ENCODE results near the gene ZSCAN23.
"Not testable (repeated sequence)": the region's sequence is repeated elsewhere in the genome, so short reads cannot be mapped to it uniquely, and the experiment has no call there.

The ZSCAN23 gene

DNA sequence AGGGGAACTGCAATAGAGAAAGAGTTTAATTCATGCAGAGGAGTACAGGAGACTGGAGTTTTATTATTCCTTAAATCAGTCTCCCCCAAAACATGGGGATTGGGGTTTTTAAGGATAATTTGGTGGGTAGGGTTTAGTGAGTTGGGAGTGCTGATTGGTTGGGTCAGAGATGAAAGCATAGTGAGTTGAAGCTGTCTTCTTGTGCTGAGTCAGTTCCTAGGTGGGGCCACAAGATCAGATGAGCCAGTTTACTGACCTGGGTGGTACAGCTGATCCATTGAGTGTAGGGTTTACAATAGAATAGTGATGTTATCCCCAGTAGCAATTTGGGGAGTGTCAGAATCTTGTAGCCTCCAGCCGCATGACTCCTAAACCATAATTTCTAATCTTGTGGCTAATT is 43.2 kb upstream of the ZSCAN23 start:
- in situ Hi-C loops (cut with MboI; ENCODE audit: low sequenced_read_pairs, unreplicated experiment): no loop called here
- TF ChIP-seq, protein P1, sequence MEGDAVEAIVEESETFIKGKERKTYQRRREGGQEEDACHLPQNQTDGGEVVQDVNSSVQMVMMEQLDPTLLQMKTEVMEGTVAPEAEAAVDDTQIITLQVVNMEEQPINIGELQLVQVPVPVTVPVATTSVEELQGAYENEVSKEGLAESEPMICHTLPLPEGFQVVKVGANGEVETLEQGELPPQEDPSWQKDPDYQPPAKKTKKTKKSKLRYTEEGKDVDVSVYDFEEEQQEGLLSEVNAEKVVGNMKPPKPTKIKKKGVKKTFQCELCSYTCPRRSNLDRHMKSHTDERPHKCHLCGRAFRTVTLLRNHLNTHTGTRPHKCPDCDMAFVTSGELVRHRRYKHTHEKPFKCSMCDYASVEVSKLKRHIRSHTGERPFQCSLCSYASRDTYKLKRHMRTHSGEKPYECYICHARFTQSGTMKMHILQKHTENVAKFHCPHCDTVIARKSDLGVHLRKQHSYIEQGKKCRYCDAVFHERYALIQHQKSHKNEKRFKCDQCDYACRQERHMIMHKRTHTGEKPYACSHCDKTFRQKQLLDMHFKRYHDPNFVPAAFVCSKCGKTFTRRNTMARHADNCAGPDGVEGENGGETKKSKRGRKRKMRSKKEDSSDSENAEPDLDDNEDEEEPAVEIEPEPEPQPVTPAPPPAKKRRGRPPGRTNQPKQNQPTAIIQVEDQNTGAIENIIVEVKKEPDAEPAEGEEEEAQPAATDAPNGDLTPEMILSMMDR (IDR thresholded peaks at IDR 0.05; ENCODE audit: borderline replicate concordance, control extremely low read depth, extremely low read depth, insufficient read depth, missing control alignments): no peak
- no peak for DNase-seq (ENCODE audit: low spot score)

DNA sequence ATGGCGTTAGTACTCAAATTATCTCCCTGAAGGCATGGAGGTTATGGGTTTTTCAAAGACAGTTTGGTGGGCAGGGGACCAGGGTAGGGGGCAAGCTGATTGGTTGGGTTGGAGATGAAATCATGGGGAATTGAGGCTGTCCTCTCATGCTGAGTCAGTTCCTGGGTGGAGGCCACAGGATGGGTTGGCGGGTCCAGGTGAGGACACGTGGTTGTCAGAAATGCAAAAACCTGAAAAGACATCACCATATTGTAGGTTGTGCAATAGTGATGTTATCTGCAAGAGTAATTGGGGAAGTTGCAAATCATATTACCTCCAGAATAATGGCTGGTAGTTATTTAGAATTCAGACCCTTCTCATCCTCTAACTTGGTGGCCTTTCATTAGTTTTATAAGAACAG is 42.2 kb upstream of the ZSCAN23 start:
- no peak for DNase-seq (ENCODE audit: low spot score)
- in situ Hi-C loops (cut with MboI; ENCODE audit: low sequenced_read_pairs, unreplicated experiment): no loop called here
- TF ChIP-seq, protein P1 (IDR thresholded peaks at IDR 0.05; ENCODE audit: borderline replicate concordance, control extremely low read depth, extremely low read depth, insufficient read depth, missing control alignments): no peak

DNA sequence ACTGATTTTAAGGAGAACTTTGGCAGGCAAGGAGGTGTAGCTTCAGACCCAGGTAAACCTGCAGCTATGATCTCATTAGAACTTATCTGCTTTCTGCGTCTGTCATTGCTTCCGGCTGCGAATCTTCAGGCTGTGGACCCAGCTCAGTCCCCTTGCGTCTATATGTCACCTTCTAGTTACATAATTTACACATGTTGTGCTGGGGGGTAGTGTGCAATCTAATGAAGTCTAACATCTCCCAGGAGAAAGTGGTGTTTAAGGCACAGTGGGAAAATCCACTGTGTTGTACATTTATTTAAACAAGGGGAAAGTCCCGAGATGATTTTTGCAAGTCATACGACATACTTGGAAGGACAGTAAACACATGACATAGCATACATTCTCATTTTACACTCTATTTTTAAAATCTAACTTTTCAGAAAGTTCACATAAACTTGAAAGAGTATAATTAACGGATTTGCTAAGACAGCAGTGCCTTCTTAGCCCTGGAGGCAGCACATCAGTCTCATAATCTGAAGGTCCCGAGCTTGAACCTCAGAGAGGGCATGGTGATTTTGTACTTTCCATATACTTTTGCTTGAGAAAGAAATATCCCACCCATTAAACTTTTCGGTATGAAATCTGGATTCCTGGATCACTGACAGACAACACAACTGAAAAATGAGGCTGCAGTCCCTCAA is 37.1 kb upstream of the ZSCAN23 start:
- in situ Hi-C loops (cut with MboI; ENCODE audit: low sequenced_read_pairs, unreplicated experiment): no loop called here
- no peak for DNase-seq (ENCODE audit: low spot score)

DNA sequence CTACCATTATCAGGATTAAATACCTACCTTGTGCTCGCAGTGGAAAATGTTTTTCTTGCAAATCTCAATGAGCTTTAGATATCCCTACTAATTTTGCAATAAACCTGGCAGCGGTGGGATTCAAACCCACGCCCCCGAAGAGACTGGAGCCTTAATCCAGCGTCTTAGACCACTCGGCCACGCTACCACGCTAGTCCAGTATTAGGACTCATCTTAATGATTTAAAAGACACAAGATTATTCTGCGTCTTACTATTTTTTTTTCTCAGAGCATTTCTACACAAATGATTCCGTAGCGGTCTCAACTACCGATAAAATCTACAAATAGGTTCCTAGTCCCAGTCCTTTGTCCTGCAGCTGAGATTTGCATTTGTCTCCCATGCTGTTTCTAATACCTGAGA is 35.2 kb upstream of the ZSCAN23 start:
- no peak for DNase-seq (ENCODE audit: low spot score)
- in situ Hi-C loops (cut with MboI; ENCODE audit: low sequenced_read_pairs, unreplicated experiment): no loop called here
- TF ChIP-seq, protein P1 (IDR thresholded peaks at IDR 0.05; ENCODE audit: borderline replicate concordance, control extremely low read depth, extremely low read depth, insufficient read depth, missing control alignments): no peak

More for the DNA sequence above, 37.1 kb upstream of the ZSCAN23 start:
- TF ChIP-seq, protein P1 (IDR thresholded peaks at IDR 0.05; ENCODE audit: borderline replicate concordance, control extremely low read depth, extremely low read depth, insufficient read depth, missing control alignments): no peak

DNA sequence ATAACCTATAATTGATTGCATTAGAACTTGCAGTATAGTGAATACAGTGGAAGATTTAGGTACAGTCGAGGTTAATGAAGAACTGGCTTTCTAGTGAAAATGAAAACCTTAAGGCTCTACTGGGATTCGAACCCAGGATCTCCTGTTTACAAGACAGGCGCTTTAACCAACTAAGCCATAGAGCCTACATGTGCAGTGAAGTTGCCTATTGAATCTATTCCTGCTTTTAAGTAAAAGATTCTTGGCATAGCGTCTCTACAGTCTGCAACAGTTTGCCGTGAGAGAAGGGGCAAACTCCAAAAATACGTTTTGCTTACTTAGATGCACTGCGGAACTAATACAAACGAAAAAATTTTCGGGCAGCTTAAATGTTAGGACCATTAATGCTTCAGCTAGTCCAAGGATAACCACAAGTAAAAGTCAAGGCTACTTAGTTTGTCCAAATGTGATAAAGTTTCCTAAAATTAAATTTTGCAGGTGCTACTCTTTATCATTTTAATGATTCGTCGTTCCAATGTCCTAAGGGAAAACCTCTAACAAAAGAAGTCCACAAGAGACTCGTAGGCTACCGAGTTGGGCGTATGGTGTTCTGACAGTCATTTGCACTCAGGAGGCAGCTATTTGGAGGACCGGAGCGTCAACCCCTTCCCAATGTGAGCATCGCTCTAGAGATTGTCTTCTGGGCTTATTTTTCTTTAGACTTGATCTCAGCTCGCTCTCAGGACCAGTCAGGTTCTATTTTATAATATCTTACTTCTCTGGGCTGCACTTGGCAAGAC is 31.3 kb upstream of the ZSCAN23 start:
- in situ Hi-C loops (cut with MboI; ENCODE audit: low sequenced_read_pairs, unreplicated experiment): no loop called here
- peak; percentile 65 for DNase-seq (ENCODE audit: low spot score)
- TF ChIP-seq, protein P1 (IDR thresholded peaks at IDR 0.05; ENCODE audit: borderline replicate concordance, control extremely low read depth, extremely low read depth, insufficient read depth, missing control alignments): no peak

DNA sequence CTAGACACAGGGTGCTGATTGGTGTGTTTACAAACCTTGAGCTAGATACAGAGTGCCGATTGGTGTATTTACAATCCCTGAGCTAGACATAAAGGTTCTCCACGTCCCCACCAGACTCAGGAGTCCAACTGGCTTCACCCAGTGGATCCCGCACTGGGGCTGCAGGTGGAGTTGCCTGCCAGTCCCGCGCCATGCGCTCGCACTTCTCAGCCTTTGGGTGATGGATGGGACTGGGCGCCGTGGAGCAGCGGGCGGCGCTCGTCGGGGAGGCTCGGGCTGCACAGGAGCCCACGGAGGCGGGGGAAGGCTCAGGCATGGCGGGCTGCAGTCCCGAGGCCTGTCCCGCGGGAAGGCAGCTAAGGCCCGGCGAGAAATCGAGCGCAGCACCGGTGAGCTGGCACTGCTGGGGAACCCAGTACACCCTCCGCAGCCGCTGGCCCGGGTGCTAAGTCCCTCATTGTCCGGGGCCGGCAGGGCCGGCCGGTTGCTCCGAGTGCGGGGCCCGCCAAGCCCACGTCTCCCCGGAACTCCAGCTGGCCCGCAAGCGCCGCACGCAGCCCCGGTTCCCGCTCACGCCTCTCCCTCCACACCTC is 26.0 kb upstream of the ZSCAN23 start:
- in situ Hi-C loops (cut with MboI; ENCODE audit: low sequenced_read_pairs, unreplicated experiment): not testable (repeated sequence)

DNA sequence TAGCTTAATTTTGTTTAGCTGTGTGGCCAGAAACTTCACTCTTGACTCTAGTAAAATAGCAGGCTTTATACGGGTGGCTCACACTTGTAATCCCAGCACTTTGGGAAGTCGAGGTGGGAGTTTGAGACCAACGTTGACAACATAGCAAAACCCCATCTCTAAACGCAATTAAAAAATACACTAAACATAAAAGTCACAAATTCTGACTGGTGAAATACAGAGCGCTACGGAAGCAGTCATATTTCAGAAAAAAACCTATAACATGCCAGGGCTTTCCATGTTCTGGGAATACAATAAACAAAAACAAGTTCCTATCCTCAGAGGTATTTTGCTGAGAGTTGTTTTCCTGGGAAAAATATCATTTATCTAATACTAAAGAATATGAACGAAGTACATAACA is 24.8 kb upstream of the ZSCAN23 start:
- in situ Hi-C loops (cut with MboI; ENCODE audit: low sequenced_read_pairs, unreplicated experiment): no loop called here
- TF ChIP-seq, protein P1 (IDR thresholded peaks at IDR 0.05; ENCODE audit: borderline replicate concordance, control extremely low read depth, extremely low read depth, insufficient read depth, missing control alignments): no peak
- DNase-seq (ENCODE audit: low spot score): no peak

More for the DNA sequence above, 26.0 kb upstream of the ZSCAN23 start:
- DNase-seq (ENCODE audit: low spot score): not testable (repeated sequence)

Data from GM13976 (cell line).